ENCODE measurements around the gene VENTX.

- TF ChIP-seq CTCF (IDR thresholded peaks at IDR 0.05): no peak
- no peak for TF ChIP-seq POLR2A (IDR thresholded peaks at IDR 0.05)
Measured at GRCh38 chr10:133199992-133200611, 37.6 kb upstream of the VENTX start.

All from body of pancreas (tissue), 4 donors.